CD4-positive, alpha-beta T cell treated with Interleukin-15 for 4 hours (primary cell): ENCODE data around the gene PTPRF.

Experiments
- DNase-seq: peaks from one replicate; pipeline ENCODE4 v3.0.0-alpha.2; 2020; ENCODE audit warnings: low spot score

The PTPRF gene

DNA sequence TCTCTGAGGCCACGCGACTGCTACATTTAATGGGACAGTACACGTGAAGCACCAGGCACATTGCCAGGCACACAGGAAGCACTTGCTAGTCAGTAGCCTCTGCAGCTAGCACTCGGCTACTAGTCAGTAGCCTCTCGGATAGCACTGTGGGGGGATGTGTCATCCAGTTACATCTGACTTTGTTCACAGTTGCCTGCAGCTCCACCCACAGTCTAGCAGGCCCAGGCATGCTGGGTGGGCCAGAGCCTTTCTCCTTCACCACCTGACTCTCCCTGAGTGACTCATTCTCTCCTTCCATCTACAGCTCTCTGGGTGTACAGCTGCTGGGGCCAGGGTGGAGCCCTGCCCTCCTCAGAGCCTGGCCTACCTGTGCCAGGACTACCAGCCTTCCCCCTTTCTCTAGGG, 51.5 kb downstream of the PTPRF start:
- peak; percentile 2 for DNase-seq

DNA sequence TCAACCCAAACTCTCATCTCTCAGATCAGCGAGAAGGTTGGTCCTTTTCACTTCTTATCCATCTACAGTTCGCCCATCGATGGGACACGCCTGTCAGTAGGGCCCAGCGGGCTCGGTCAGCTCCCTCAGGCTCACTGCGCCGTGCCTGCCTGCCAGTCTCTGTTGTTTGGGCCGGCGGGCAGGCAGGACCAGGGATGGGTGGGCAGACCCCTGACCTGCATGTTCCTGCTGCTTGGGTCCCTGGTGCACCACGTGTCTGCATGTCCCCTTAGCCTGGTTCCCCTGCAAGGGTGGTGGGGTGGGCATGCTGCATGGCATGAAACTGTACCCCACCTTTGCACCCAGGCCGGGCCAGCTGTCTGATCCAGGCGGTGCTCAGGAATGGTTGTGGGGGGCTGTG, 52.4 kb downstream of the PTPRF start:
- DNase-seq, result no peak

- DNase-seq, result no peak
Observed at GRCh38 chr1:43584204-43584603, 53.5 kb downstream of the PTPRF start.

- no peak for DNase-seq
Observed at GRCh38 chr1:43585557-43585956, 54.9 kb downstream of the PTPRF start.

GRCh38 chr1:43586136-43586731, 55.6 kb downstream of the PTPRF start:
- DNase-seq, result no peak

DNA sequence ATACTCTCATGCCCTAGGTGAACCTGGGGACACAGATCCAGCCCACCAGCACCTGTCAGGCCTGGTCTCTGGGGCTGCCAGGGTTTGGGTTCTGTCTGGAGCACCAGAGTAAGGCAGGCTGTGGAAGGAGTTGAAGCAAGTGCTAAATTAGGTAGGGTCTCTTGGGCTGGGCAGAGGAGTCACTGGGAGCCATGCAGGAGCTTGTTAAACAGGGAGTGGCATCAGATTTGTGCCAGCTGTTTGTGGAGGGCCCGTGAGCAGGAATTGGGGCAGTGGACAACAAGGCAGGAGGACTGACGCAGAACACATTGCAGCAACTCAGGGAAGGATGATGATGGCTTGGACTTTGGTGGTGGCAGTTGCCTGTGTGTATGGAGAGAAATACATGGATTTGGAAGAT, 56.3 kb downstream of the PTPRF start:
- no peak for DNase-seq

DNA sequence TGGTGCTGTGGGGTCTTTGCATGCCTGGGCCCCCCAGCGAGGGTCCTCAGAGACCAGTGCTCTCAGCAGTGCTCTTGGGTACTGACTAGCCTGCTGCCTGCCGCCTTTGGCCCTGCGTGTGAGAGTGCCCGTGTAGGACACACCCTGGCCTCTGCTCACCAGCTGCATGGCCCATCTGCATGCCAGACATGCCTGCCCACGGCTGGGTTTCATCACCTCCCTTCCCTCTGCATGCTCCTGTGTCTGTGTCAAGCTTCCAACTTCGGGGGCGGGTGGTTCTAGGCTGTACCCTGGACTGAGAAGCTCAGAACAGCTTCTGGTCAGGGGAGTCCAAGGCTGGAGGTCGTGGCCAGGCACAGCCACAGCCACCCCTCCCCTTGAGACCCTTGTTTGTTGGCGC, 56.9 kb downstream of the PTPRF start:
- DNase-seq, result no peak

GRCh38 chr1:43588592-43588991, 57.9 kb downstream of the PTPRF start:
- no peak for DNase-seq

GRCh38 chr1:43590388-43590925, 59.8 kb downstream of the PTPRF start:
- DNase-seq, result no peak

DNA sequence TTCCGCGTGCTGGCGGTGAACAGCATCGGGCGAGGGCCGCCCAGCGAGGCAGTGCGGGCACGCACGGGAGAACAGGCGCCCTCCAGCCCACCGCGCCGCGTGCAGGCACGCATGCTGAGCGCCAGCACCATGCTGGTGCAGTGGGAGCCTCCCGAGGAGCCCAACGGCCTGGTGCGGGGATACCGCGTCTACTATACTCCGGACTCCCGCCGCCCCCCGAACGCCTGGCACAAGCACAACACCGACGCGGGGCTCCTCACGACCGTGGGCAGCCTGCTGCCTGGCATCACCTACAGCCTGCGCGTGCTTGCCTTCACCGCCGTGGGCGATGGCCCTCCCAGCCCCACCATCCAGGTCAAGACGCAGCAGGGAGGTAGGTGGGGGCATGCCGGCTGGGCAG, 60.5 kb downstream of the PTPRF start:
- no peak for DNase-seq

- no peak for DNase-seq
Observed at GRCh38 chr1:43592051-43592665, 61.5 kb downstream of the PTPRF start.

- no peak for DNase-seq
Observed at GRCh38 chr1:43592974-43593683, 62.4 kb downstream of the PTPRF start.

DNA sequence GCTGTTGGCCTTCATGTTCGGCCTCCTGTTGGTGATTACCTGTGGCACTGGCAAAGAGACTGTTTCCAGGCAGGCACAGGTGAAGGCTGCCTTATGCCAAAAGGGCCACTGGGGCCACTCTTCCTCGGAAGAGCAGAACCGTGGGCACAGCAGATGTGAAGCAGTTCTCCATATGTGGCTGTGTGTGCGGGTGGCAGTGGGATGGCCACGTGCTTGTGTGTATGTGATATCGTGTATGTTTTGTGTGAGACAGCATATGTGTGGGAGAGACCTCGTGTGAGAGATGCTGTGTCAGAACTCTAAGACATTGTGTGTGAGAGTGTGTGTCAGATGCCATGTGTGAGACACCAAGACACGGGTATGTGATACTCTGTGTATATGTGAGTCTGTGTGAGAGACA, 65.9 kb downstream of the PTPRF start:
- DNase-seq, result no peak

GRCh38 chr1:43597028-43597427, 66.3 kb downstream of the PTPRF start:
- no peak for DNase-seq

GRCh38 chr1:43597721-43598120, 67.0 kb downstream of the PTPRF start:
- DNase-seq, result no peak

- DNase-seq, result no peak
Observed at GRCh38 chr1:43598622-43599021, 67.9 kb downstream of the PTPRF start.

- DNase-seq, result no peak
Observed at GRCh38 chr1:43600033-43601020, 69.6 kb downstream of the PTPRF start.

GRCh38 chr1:43602990-43603389, 72.3 kb downstream of the PTPRF start:
- no peak for DNase-seq

DNA sequence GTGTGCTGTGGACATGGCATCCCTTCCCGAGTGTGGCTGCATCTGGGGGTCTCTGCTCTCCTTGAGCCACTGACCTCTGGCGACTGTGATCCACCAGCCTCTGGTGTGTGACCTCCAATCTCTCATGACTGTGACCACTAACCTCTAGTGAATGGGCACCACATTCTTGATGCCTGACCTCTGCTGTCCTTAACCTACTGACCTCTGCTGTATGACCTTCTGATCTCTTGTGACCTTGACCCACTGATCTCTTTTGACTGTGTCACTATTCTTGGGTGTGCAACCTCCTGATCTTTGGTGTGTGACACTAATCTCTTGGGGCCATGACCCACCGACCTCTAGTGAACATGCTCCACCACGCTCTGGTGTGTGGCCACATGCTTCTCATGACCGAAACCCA, 73.5 kb downstream of the PTPRF start:
- no peak for DNase-seq

GRCh38 chr1:43605157-43605556, 74.5 kb downstream of the PTPRF start:
- no peak for DNase-seq

- no peak for DNase-seq
Observed at GRCh38 chr1:43605766-43606165, 75.1 kb downstream of the PTPRF start.

DNA sequence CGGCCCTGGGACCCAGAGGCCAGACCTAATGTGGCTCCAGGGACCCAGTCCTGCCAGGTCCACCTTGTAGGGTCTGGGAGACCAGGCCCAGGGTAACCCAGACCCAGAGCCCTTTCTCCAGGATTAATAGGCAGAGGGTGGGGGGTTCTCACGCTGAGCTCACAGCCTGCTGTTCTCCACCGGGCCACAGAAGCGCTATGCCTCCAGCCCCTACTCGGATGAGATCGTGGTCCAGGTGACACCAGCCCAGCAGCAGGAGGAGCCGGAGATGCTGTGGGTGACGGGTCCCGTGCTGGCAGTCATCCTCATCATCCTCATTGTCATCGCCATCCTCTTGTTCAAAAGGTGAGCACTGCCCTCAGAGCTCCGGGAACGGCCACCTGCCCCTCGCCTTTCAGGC, 75.9 kb downstream of the PTPRF start:
- no peak for DNase-seq
